Measurements from ENCODE around the gene SRD5A3.

DNA sequence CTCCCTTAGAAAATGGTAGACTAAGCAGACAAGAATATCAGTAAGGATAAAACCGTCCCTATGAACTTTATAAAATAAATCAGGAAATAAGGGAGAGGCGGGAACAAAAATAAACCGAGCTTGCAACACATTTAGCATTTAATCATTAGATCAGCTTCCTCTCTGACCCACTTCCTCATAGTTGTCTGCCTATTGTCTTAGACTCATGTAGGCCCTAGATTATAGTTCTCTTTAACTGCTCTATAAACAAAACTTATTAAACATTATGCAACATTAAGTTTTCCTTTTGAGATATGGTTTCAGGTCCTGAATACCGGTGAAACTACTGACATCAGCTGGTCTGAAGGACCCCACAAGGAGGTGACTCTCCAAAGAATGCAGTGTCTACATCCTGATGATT lies 15.8 kb upstream of the SRD5A3 start:
- TF ChIP-seq, protein P1, sequence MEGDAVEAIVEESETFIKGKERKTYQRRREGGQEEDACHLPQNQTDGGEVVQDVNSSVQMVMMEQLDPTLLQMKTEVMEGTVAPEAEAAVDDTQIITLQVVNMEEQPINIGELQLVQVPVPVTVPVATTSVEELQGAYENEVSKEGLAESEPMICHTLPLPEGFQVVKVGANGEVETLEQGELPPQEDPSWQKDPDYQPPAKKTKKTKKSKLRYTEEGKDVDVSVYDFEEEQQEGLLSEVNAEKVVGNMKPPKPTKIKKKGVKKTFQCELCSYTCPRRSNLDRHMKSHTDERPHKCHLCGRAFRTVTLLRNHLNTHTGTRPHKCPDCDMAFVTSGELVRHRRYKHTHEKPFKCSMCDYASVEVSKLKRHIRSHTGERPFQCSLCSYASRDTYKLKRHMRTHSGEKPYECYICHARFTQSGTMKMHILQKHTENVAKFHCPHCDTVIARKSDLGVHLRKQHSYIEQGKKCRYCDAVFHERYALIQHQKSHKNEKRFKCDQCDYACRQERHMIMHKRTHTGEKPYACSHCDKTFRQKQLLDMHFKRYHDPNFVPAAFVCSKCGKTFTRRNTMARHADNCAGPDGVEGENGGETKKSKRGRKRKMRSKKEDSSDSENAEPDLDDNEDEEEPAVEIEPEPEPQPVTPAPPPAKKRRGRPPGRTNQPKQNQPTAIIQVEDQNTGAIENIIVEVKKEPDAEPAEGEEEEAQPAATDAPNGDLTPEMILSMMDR (IDR thresholded peaks at IDR 0.05): no peak
- no peak for TF ChIP-seq POLR2A (IDR thresholded peaks at IDR 0.05)
- no peak for TF ChIP-seq EP300 (IDR thresholded peaks at IDR 0.05)

All from suprapubic skin (tissue), 3 donors.